HCT116 (cell line): ENCODE results near the gene APOE. TPM values are rescaled to one million over a fixed set of nuclear protein-coding genes. Genes with fewer than 3 reads are reported as not detected.

Source experiments
- ATAC-seq: fragments of 200-7000 bp; cut with Tn5 transposase; 2 replicates; pipeline ENCODE4 v1.9.1; 2020; ENCODE audit warnings: mild to moderate bottlenecking, moderate library complexity
- Bru-seq: library from RNA; stranded (reverse); fragments of 400-500 nt; gene quantifications from one replicate; lab custom pipeline; 2021; lab: Mats Ljungman, UMichigan
- BruChase-seq, 2 experiments: library from RNA; stranded (reverse); fragments of 400-500 nt; gene quantifications; one replicate each; lab custom pipeline; 2021; lab: Mats Ljungman, UMichigan
- BruUV-seq: library from RNA; stranded (reverse); fragments of 400-500 nt; replicated peaks from 2 replicates; lab custom pipeline; 2021; lab: Mats Ljungman, UMichigan
- CTCF ChIA-PET: fragments of 300-600 bp; sonication (Branson Sonifier 250); formaldehyde crosslinking; loops from one replicate; lab custom pipeline; 2021; ENCODE audit warnings: antibody characterized with exemption; lab: Charles Lee
- POLR2A ChIA-PET: fragments of 300-600, 350-600 bp; sonication (Branson Sonifier 250); formaldehyde crosslinking; loops from one replicate; lab custom pipeline; 2021; ENCODE audit warnings: antibody characterized with exemption; lab: Charles Lee
- RAD21 ChIA-PET, 2 experiments: fragments of 300-600 bp; sonication (Branson Sonifier 250); formaldehyde crosslinking; loops; one replicate each; lab custom pipeline; 2023; ENCODE audit warnings: low total read pairs in 2 of 2; ENCODE audit not compliant: uncharacterized antibody in 2 of 2, unreplicated experiment in 2 of 2, low non-redundant PET in 1 of 2; lab: Charles Lee
- DNase-seq: peaks from one replicate; pipeline ENCODE4 v3.0.0-alpha.2; 2010; ENCODE audit warnings: low read depth, low spot score
- H2AFZ ChIP-seq: fragments of 200-600 bp; shearing (Covaris generic), sonication (generic); 2 replicates; pipeline ENCODE4 v1.6.1; 2017; ENCODE audit warnings: low read depth, mixed run types, mixed read lengths, antibody characterized with exemption, low read length; ENCODE audit not compliant: poor library complexity, severe bottlenecking
- H3K27ac ChIP-seq: 2 replicates; pipeline ENCODE4 v1.5.1; 2012; ENCODE audit warnings: low read depth, low read length
- H3K27me3 ChIP-seq: fragments of 200-600 bp; sonication (generic); 2 replicates; pipeline ENCODE4 v1.6.1; 2016; ENCODE audit warnings: mixed run types, low read length, mixed read lengths; ENCODE audit not compliant: insufficient read depth
- H3K36me3 ChIP-seq, 2 experiments: fragments of 200-500 bp in 1 of 2; fragments of 200-600 bp in 1 of 2; sonication (Bioruptor generic) in 1 of 2; sonication (generic) in 1 of 2; 2 replicates each; pipeline versions ENCODE4 v1.5.1 to v1.6.1; 2014 to 2016; ENCODE audit warnings: low read length in 2 of 2, inconsistent platforms in 1 of 2, mixed read lengths in 1 of 2, mixed run types in 1 of 2; ENCODE audit not compliant: insufficient read depth in 2 of 2, control insufficient read depth in 1 of 2
- H3K4me1 ChIP-seq, 2 experiments: fragments of 200-600 bp in 1 of 2; sonication (generic) in 1 of 2; 2 replicates each; pipeline versions ENCODE4 v1.5.1 to v1.6.1; 2012 to 2017; ENCODE audit warnings: low read length in 2 of 2, inconsistent platforms in 1 of 2, mild to moderate bottlenecking in 1 of 2, mixed read lengths in 1 of 2, mixed run types in 1 of 2, moderate library complexity in 1 of 2; ENCODE audit not compliant: insufficient read depth in 2 of 2, control insufficient read depth in 1 of 2
- H3K4me2 ChIP-seq: fragments of 200-600 bp; sonication (generic); 2 replicates; pipeline ENCODE4 v1.6.1; 2017; ENCODE audit warnings: mixed run types, low read length, mixed read lengths
- H3K4me3 ChIP-seq, 2 experiments: fragments of 200-600 bp in 1 of 2; sonication (generic) in 1 of 2; replicated peaks in 1 of 2; 2 replicates each; pipeline ENCODE4 v1.5.1; 2011 to 2016; ENCODE audit warnings: low read length in 2 of 2, control low read depth in 1 of 2, low read depth in 1 of 2, mild to moderate bottlenecking in 1 of 2, mixed read lengths in 1 of 2, mixed run types in 1 of 2
- H3K79me2 ChIP-seq: fragments of 200-600 bp; sonication (generic); 2 replicates; pipeline ENCODE4 v1.6.1; 2017; ENCODE audit warnings: mild to moderate bottlenecking, mixed run types, low read length, moderate library complexity, mixed read lengths; ENCODE audit not compliant: insufficient read depth
- H3K9ac ChIP-seq: fragments of 200-600 bp; sonication (generic); 2 replicates; pipeline ENCODE4 v1.6.1; 2016; ENCODE audit warnings: low read length, mixed read lengths
- H3K9me2 ChIP-seq: fragments of 200-600 bp; sonication (generic), shearing (Covaris generic); 2 replicates; pipeline ENCODE4 v1.6.1; 2017; ENCODE audit warnings: mixed run types, mild to moderate bottlenecking, moderate library complexity; ENCODE audit not compliant: insufficient read depth
- H3K9me3 ChIP-seq, 2 experiments: fragments of 200-500 bp in 1 of 2; fragments of 200-600 bp in 1 of 2; sonication (Bioruptor generic) in 1 of 2; sonication (generic) in 1 of 2; 2 replicates each; pipeline ENCODE4 v1.6.1; 2014 to 2017; ENCODE audit warnings: low read length in 2 of 2, mixed read lengths in 2 of 2, inconsistent platforms in 1 of 2, low read depth in 1 of 2, mild to moderate bottlenecking in 1 of 2, mixed run types in 1 of 2, moderate library complexity in 1 of 2; ENCODE audit not compliant: control insufficient read depth in 1 of 2, insufficient read depth in 1 of 2
- H4K20me1 ChIP-seq: fragments of 200-600 bp; sonication (generic), shearing (Covaris generic); 2 replicates; pipeline ENCODE4 v1.6.1; 2017; ENCODE audit warnings: mixed run types, mild to moderate bottlenecking, moderate library complexity; ENCODE audit not compliant: insufficient read depth
- EGR1 ChIP-seq: IDR thresholded peaks from 2 replicates; pipeline ENCODE4 v1.6.1; 2012; ENCODE audit warnings: low read depth
- ELF1 ChIP-seq: IDR thresholded peaks from 2 replicates; pipeline ENCODE4 v1.6.1; 2012; ENCODE audit warnings: low read depth, borderline replicate concordance
- EZH2 ChIP-seq: fragments of 200-600 bp; sonication (generic); IDR thresholded peaks from 2 replicates; pipeline ENCODE4 v1.6.1; 2017; ENCODE audit warnings: antibody characterized with exemption, mixed run types
- EZH2phosphoT487 ChIP-seq: fragments of 200-600 bp; IDR thresholded peaks from 2 replicates; pipeline ENCODE4 v1.6.1; 2018; ENCODE audit warnings: antibody characterized with exemption, borderline replicate concordance
- JUND ChIP-seq: IDR thresholded peaks from 2 replicates; pipeline ENCODE4 v1.6.1; 2012
- POLR2A ChIP-seq: IDR thresholded peaks from 2 replicates; pipeline ENCODE4 v1.7.0; 2011; ENCODE audit warnings: borderline replicate concordance; ENCODE audit not compliant: insufficient read depth, insufficient read length; ENCODE audit errors: extremely low read depth
- SIN3A ChIP-seq: IDR thresholded peaks from 2 replicates; pipeline ENCODE4 v1.6.1; 2012; ENCODE audit warnings: low read depth
- SP1 ChIP-seq: IDR thresholded peaks from 2 replicates; pipeline ENCODE4 v1.6.1; 2012; ENCODE audit warnings: low read depth
- SRF ChIP-seq: IDR thresholded peaks from 2 replicates; pipeline ENCODE4 v1.6.1; 2012; ENCODE audit warnings: low read depth
- TCF7L2 ChIP-seq: IDR thresholded peaks from 2 replicates; pipeline ENCODE4 v1.7.0; 2011; ENCODE audit warnings: borderline replicate concordance, inconsistent platforms; ENCODE audit not compliant: insufficient read depth, insufficient read length; ENCODE audit errors: extremely low read depth
- YY1 ChIP-seq: IDR thresholded peaks from 2 replicates; pipeline ENCODE4 v1.6.1; 2011; ENCODE audit warnings: low read length, low read depth, moderate library complexity, mild to moderate bottlenecking; ENCODE audit not compliant: insufficient replicate concordance; ENCODE audit errors: extremely low read depth
- ZFX ChIP-seq: fragments of 450-650 bp; IDR thresholded peaks from 2 replicates; pipeline ENCODE4 v1.6.1; 2017
- ZNF274 ChIP-seq: fragments of 200-500 bp; sonication (Bioruptor generic); IDR thresholded peaks from 2 replicates; pipeline ENCODE4 v1.6.1; 2014; ENCODE audit warnings: mild to moderate bottlenecking, low read depth, low read length, inconsistent platforms
- intact Hi-C: fragments of 100-400 bp; cut with micrococcal nuclease; formaldehyde crosslinking; loops from 2 replicates; pipeline ENCODE4 v1.10.0; 2022
- long read RNA-seq: library from polyadenylated mRNA; unstranded; transcript quantifications from one replicate; pipeline ENCODE4 v2.0.0, GENCODE V29; 2021; ENCODE audit not compliant: unreplicated experiment
- polyA plus RNA-seq: library from polyadenylated mRNA; unstranded; fragments of >200 nt; gene quantifications from 2 replicates; pipeline ENCODE4 v1.2.1, GENCODE V29; 2012; ENCODE audit warnings: missing spikeins
- total RNA-seq: library from RNA; stranded (reverse); gene quantifications from one replicate; pipeline ENCODE4 v1.2.1, GENCODE V29; 2021; ENCODE audit not compliant: unreplicated experiment
- TF ChIP-seq, protein P1 (sequence below): IDR thresholded peaks from 2 replicates; pipeline ENCODE4 v1.6.1; 2011; ENCODE audit warnings: mild to moderate bottlenecking, low read length, moderate library complexity; ENCODE audit not compliant: insufficient replicate concordance; ENCODE audit errors: extremely low read depth
- TF ChIP-seq, protein P2 (sequence below): IDR thresholded peaks from 2 replicates; pipeline ENCODE4 v1.6.1; 2012
- TF ChIP-seq, protein P3 (sequence below): IDR thresholded peaks from 2 replicates; pipeline ENCODE4 v1.6.1; 2012
- TF ChIP-seq, protein P4 (sequence below), 3 experiments: fragments of 200-600 bp in 1 of 3; sonication (generic) in 1 of 3; IDR thresholded peaks in 2 of 3; conservative IDR thresholded peaks in 1 of 3; 2 replicates each; pipeline ENCODE4 v1.5.1; 2012 to 2017; ENCODE audit warnings: low read depth in 2 of 3, low read length in 2 of 3, antibody characterized with exemption in 1 of 3, borderline replicate concordance in 1 of 3, control low read depth in 1 of 3, mild to moderate bottlenecking in 1 of 3, mixed read lengths in 1 of 3, mixed run types in 1 of 3, moderate library complexity in 1 of 3; ENCODE audit not compliant: insufficient read depth in 1 of 3

APOE gene
- total RNA-seq (7.2 TPM), Bru-seq, nascent RNA (percentile 30 among the genes with signal in this experiment), BruChase-seq, experiment 1, labeled RNA remaining after a 6-hour chase (percentile 78 among the genes with signal in this experiment), BruChase-seq, experiment 2, labeled RNA remaining after a 2-hour chase (percentile 51 among the genes with signal in this experiment)
- polyA plus RNA-seq: 1.4 and 2.1 TPM in 2 replicates
- long read RNA-seq, partial matches to known transcripts: 0 of 1 reads
- long read RNA-seq, other reads (novel, unspliced or antisense): 0 of 1 reads

DNA sequence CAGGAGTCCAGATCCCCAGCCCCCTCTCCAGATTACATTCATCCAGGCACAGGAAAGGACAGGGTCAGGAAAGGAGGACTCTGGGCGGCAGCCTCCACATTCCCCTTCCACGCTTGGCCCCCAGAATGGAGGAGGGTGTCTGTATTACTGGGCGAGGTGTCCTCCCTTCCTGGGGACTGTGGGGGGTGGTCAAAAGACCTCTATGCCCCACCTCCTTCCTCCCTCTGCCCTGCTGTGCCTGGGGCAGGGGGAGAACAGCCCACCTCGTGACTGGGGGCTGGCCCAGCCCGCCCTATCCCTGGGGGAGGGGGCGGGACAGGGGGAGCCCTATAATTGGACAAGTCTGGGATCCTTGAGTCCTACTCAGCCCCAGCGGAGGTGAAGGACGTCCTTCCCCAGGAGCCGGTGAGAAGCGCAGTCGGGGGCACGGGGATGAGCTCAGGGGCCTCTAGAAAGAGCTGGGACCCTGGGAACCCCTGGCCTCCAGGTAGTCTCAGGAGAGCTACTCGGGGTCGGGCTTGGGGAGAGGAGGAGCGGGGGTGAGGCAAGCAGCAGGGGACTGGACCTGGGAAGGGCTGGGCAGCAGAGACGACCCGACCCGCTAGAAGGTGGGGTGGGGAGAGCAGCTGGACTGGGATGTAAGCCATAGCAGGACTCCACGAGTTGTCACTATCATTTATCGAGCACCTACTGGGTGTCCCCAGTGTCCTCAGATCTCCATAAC lies at the start of gene APOE:
TSS of gene APOE (plus strand) at position 360 of the 724 bp plus-strand sequence. CDS start 829 bp downstream, outside the sequence.
- Histone ChIP-seq H3K4me2 (peak within 1 kb of the TSS; percentile 42), H3K9me3 (no peaks in the 10 kb centered on the region), H3K4me3 (no peak within 1 kb of the TSS), H3K9ac (no peak within 1 kb of the TSS), H4K20me1 (no peaks in the 10 kb centered on the region), H3K36me3 (peaks cover 10 to 21% of the 10 kb centered on the region in 2 experiments; a peak in 3 of 4 replicates), H3K4me1 (peaks cover 10 to 41% of the 10 kb centered on the region in 2 experiments), H2AFZ (no peak within 1 kb of the TSS), H3K79me2 (no peaks in the 10 kb centered on the region), H3K27me3 (no peaks in the 10 kb centered on the region), H3K9me2 (no peaks in the 10 kb centered on the region), H3K27ac (peak within 1 kb of the TSS; percentile 37; the same call in 1 of the 2 replicates)
- DNase-seq (no peak), ATAC-seq (no peak)
- ChIA-PET POLR2A (interaction anchor here (0.6 to 0.7 kb wide), 2 partner anchors 49 to 115 kb away, joined by 4 to 6 read pairs; no protein-coding TSS in a partner anchor), RAD21 (no interaction called here), CTCF (interaction anchor here (0.5 to 1.5 kb wide), 4 partner anchors 15 to 202 kb away, joined by 3 to 6 read pairs (median 4); partner anchors contain the start of gene TOMM40)
- intact Hi-C loops: no loop called here
- no TSS peak for BruUV-seq
- TF ChIP-seq, protein P1, sequence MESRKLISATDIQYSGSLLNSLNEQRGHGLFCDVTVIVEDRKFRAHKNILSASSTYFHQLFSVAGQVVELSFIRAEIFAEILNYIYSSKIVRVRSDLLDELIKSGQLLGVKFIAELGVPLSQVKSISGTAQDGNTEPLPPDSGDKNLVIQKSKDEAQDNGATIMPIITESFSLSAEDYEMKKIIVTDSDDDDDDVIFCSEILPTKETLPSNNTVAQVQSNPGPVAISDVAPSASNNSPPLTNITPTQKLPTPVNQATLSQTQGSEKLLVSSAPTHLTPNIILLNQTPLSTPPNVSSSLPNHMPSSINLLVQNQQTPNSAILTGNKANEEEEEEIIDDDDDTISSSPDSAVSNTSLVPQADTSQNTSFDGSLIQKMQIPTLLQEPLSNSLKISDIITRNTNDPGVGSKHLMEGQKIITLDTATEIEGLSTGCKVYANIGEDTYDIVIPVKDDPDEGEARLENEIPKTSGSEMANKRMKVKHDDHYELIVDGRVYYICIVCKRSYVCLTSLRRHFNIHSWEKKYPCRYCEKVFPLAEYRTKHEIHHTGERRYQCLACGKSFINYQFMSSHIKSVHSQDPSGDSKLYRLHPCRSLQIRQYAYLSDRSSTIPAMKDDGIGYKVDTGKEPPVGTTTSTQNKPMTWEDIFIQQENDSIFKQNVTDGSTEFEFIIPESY: no peak
- TF ChIP-seq EZH2phosphoT487 (no peak), SP1 (no peak), SRF (no peak), EGR1 (no peak), POLR2A (no peak), ZNF274 (no peak), EZH2 (no peak), YY1 (no peak), ZFX (no peak), TCF7L2 (no peak), SIN3A (no peak), ELF1 (no peak), JUND (no peak)
- TF ChIP-seq, protein P2, sequence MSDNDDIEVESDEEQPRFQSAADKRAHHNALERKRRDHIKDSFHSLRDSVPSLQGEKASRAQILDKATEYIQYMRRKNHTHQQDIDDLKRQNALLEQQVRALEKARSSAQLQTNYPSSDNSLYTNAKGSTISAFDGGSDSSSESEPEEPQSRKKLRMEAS: no peak
- TF ChIP-seq, protein P3, sequence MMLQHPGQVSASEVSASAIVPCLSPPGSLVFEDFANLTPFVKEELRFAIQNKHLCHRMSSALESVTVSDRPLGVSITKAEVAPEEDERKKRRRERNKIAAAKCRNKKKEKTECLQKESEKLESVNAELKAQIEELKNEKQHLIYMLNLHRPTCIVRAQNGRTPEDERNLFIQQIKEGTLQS: no peak
- TF ChIP-seq, protein P4, sequence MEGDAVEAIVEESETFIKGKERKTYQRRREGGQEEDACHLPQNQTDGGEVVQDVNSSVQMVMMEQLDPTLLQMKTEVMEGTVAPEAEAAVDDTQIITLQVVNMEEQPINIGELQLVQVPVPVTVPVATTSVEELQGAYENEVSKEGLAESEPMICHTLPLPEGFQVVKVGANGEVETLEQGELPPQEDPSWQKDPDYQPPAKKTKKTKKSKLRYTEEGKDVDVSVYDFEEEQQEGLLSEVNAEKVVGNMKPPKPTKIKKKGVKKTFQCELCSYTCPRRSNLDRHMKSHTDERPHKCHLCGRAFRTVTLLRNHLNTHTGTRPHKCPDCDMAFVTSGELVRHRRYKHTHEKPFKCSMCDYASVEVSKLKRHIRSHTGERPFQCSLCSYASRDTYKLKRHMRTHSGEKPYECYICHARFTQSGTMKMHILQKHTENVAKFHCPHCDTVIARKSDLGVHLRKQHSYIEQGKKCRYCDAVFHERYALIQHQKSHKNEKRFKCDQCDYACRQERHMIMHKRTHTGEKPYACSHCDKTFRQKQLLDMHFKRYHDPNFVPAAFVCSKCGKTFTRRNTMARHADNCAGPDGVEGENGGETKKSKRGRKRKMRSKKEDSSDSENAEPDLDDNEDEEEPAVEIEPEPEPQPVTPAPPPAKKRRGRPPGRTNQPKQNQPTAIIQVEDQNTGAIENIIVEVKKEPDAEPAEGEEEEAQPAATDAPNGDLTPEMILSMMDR (IDR thresholded peaks at IDR 0.05 in 2 of 3, conservative IDR thresholded peaks at IDR 0.05 in 1 of 3; ENCODE audit: borderline replicate concordance in 1 of 3, insufficient read depth in 1 of 3, low read depth in 2 of 3, low read length in 2 of 3): no peak
